ENCODE measurements around the gene TMEM51. TPM values are rescaled to one million over a fixed set of nuclear protein-coding genes. Genes with fewer than 3 reads are reported as not detected.

Gene TMEM51
- total RNA-seq, 1 donor from 2014 or later, result 4.1 TPM

DNA sequence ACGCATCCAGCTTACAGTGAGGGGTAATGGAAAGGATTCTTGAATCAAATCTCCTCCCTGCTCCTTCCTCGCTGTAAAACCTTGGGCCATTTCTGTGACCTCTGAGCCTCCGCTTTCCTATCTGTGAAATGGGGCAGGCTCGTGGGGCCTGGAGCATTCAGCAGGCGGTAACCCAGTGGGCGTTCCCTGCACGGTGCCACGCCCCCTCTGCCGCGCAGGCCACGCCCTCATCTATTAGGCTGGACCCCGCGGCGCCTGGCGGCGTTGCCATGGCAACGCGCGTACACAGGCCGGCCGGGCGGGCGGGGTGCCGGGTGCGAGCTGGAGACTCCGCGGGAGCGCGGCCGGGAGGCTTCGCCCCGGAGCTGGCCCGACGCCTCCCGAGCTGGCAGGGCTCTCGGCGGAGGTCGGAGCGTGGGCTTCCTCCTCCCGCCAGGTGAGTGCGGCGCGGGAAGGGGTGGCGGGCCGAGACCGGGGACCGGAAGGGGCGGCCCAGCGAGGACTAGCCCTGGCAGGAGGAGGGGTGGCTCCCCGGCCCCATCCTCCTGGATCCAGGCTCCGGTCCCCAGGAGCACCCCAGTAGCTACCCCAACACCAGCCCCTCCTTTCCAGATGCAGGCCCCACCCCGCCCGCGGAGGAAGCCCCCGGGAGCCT, 93.5 kb downstream of the TMEM51 start, which contains the start of gene FHAD1:
Gene FHAD1, plus strand, starts transcription at position 264 of the 655 bp plus-strand sequence. CDS start 4,562 bp downstream, outside the sequence.
- intact Hi-C loops (cut with micrococcal nuclease), result no loop called here
- Histone ChIP-seq H3K9me3 (replicated peaks) (no peaks in the 10 kb centered on the region), H3K27me3 (ENCODE audit: low read depth) (peaks cover 49% of the 10 kb centered on the region), H3K4me1 (peaks cover 11% of the 10 kb centered on the region), H3K4me3 (peak within 1 kb of the TSS; percentile 61), H3K36me3 (no peaks in the 10 kb centered on the region), H3K27ac (replicated peaks) (no peak within 1 kb of the TSS)
- DNase-seq, result peak; percentile 32
- TF ChIP-seq, protein P1, sequence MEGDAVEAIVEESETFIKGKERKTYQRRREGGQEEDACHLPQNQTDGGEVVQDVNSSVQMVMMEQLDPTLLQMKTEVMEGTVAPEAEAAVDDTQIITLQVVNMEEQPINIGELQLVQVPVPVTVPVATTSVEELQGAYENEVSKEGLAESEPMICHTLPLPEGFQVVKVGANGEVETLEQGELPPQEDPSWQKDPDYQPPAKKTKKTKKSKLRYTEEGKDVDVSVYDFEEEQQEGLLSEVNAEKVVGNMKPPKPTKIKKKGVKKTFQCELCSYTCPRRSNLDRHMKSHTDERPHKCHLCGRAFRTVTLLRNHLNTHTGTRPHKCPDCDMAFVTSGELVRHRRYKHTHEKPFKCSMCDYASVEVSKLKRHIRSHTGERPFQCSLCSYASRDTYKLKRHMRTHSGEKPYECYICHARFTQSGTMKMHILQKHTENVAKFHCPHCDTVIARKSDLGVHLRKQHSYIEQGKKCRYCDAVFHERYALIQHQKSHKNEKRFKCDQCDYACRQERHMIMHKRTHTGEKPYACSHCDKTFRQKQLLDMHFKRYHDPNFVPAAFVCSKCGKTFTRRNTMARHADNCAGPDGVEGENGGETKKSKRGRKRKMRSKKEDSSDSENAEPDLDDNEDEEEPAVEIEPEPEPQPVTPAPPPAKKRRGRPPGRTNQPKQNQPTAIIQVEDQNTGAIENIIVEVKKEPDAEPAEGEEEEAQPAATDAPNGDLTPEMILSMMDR (IDR thresholded peaks at IDR 0.05; ENCODE audit: borderline replicate concordance), result no peak

DNA sequence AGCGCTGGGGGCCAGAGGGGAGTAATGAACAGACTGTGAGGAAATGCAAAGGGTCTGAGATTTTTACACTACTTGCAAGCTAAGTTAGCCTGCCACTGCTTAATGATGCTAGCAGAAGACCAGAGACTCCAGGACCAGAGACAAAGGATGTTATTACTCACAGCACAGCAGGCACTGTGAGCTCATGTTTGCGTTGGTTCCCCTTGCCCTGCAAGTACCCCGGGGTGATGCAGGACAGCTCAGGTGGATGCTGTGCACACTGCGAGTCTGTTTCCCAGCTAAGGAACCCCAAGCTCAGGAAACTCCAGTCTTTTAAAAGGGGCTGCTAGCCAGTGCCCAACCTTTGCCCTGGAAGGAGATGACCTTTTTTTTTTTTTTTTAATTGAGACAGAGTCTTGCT, 94.7 kb downstream of the TMEM51 start:
- DNase-seq, result no peak

DNA sequence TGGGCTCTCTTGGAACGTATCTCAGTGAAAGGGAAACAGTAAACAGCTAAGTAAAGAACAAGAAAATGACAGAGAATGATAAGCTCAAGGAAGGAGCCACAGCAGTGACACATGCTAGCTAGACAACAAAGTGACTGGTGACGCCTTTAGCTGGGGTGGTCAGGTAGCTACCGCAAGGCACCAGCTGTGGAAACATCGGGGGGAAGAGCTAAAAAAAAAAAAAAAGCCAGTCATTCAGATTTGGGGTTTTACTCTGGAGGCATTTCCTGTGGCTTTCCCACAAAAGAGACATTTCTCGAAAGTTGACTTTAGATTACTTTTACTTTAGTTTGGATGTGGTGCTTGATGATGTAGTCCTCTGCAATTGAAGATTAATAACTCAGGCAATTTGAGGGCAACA, 95.5 kb downstream of the TMEM51 start:
- Histone ChIP-seq H3K9me3 (replicated peaks) (no peaks in the 10 kb centered on the region), H3K4me1 (peaks cover 11% of the 10 kb centered on the region), H3K4me3 (no peak overlapping the region), H3K36me3 (no peaks in the 10 kb centered on the region), H3K27ac (replicated peaks) (no peak overlapping the region), H3K27me3 (ENCODE audit: low read depth) (peaks cover 55% of the 10 kb centered on the region)
- TF ChIP-seq, protein P1 (IDR thresholded peaks at IDR 0.05; ENCODE audit: borderline replicate concordance), result no peak
- intact Hi-C loops (cut with micrococcal nuclease), result no loop called here
- no peak for DNase-seq

More for the DNA sequence above, 94.7 kb downstream of the TMEM51 start:
- TF ChIP-seq, protein P1 (IDR thresholded peaks at IDR 0.05; ENCODE audit: borderline replicate concordance), result no peak
- no peaks in the 10 kb centered on the region for H3K9me3 ChIP-seq (replicated peaks)
- peaks cover 55% of the 10 kb centered on the region for H3K27me3 ChIP-seq (ENCODE audit: low read depth)
- no peak overlapping the region for H3K27ac ChIP-seq (replicated peaks)
- intact Hi-C loops (cut with micrococcal nuclease), result no loop called here
- H3K36me3 ChIP-seq, result no peaks in the 10 kb centered on the region
- H3K4me1 ChIP-seq, result peaks cover 11% of the 10 kb centered on the region
- no peak overlapping the region for H3K4me3 ChIP-seq

DNA sequence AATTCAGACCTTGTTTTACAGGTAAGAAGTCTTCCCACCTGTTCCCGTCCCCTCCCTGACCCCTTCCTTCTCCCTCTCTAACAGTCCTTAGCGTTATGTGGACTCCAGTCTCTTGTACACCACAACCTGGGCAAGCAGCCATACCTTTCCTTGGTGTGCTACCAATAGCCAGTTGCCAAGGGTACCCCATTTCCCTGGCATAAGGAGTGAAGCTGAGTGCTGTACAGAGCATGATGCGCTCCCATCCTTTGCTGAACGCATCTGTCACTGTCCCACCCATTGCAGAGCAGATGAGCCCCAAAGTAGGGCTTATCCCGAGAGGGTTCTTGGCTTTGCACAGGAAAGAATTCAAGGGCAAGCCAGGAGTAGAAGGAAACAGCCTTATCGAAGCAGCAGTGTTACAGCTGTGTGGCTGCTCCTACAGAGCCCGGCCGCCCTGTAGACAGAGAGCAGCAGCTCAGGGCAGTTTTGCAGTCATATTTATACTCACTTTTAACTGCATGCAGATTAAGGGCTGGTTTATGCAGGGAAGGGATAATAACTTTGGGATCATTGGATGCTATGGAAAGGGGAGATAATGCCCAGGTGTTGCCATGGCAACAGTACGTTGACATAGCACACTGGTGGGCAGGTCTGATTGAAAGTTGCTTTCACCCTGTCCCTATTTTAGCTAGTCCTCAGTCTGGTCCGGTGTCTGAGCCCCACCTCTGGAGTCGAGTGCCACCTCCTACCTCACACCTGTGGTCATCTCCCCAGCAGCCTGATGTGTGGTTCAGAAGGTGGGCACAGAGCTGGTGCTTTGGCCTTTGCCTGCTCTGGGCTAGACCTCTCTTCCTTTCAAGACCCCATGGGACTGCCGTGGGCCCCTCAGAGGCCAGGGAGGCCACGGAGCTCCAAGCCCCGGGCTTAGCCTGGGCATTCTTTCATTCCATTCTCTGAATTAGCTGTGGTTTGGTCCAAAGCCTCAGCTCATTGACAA, 98.6 kb downstream of the TMEM51 start:
- Histone ChIP-seq H3K9me3 (replicated peaks) (no peaks in the 10 kb centered on the region), H3K4me3 (no peak overlapping the region), H3K36me3 (no peaks in the 10 kb centered on the region), H3K27me3 (ENCODE audit: low read depth) (peaks cover 50% of the 10 kb centered on the region), H3K27ac (replicated peaks) (no peak overlapping the region), H3K4me1 (peaks cover 6% of the 10 kb centered on the region)
- TF ChIP-seq, protein P1 (IDR thresholded peaks at IDR 0.05; ENCODE audit: borderline replicate concordance), result no peak
- intact Hi-C loops (cut with micrococcal nuclease), result no loop called here
- DNase-seq, result no peak

DNA sequence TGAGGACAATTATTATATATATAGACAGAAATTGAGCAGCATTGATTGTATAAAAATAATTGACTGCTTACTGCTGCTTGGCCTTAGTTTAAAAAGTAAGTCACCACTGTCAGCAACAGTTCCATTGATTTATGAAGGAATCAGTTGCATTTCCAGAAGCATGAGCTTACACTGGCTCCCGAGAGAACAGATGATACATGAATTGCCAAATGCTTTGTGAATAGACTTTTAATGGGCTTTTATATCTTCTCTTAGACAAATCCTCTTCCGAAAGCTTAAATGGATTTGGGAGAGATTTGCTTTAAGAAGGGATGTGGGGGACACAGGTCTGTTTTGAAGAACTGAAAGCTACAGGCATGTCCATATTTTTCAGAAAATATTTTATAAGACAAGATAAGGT, 101.0 kb downstream of the TMEM51 start:
- Histone ChIP-seq H3K27me3 (ENCODE audit: low read depth) (peaks cover 26% of the 10 kb centered on the region), H3K36me3 (no peaks in the 10 kb centered on the region), H3K4me3 (no peak overlapping the region), H3K4me1 (peaks cover 13% of the 10 kb centered on the region), H3K9me3 (replicated peaks) (no peaks in the 10 kb centered on the region), H3K27ac (replicated peaks) (no peak overlapping the region)
- TF ChIP-seq, protein P1 (IDR thresholded peaks at IDR 0.05; ENCODE audit: borderline replicate concordance), result no peak
- DNase-seq, result no peak
- intact Hi-C loops (cut with micrococcal nuclease), result no loop called here
